OCI-LY1 (cell line): ENCODE results near the gene SERP1.

Experiments used
- CTCF ChIP-seq: fragments of 200-600 bp; sonication (generic), shearing (Covaris generic); IDR thresholded peaks from 2 replicates; pipeline ENCODE4 v1.5.1; 2017; ENCODE audit warnings: mild to moderate bottlenecking, antibody characterized with exemption, low read length, moderate library complexity, mixed read lengths
- EZH2 ChIP-seq: fragments of 200-600 bp; sonication (generic), shearing (Covaris generic); IDR thresholded peaks from 2 replicates; pipeline ENCODE4 v1.8.0; 2017; ENCODE audit warnings: borderline replicate concordance, mixed run types, mild to moderate bottlenecking, antibody characterized with exemption, low read length, moderate library complexity, mixed read lengths

- TF ChIP-seq CTCF = no peak
- TF ChIP-seq EZH2 = no peak
Measured at GRCh38 chr3:150540297-150540696, 6.0 kb downstream of the SERP1 start.
